Osteocyte (in vitro differentiated cells): ENCODE data around the gene FABP2. TPM values are rescaled to one million over a fixed set of nuclear protein-coding genes. Genes with fewer than 3 reads are reported as not detected.
"Not testable (repeated sequence)": the region's sequence is repeated elsewhere in the genome, so short reads cannot be mapped to it uniquely, and the experiment has no call there.

ENCODE experiments used
- DNase-seq: peaks from one replicate; pipeline ENCODE4 v3.0.0; 2021; ENCODE audit warnings: mixed read lengths; ENCODE audit not compliant: unreplicated experiment; ENCODE audit errors: extremely low spot score
- H3K27ac Mint-ChIP-seq: one replicate; pipeline ENCODE4 v1.8.0; 2021; ENCODE audit warnings: mild to moderate bottlenecking, mixed read lengths; ENCODE audit not compliant: unreplicated experiment
- H3K27me3 Mint-ChIP-seq: one replicate; pipeline ENCODE4 v1.8.0; 2021; ENCODE audit warnings: mixed read lengths; ENCODE audit not compliant: unreplicated experiment
- H3K36me3 Mint-ChIP-seq: one replicate; pipeline ENCODE4 v1.8.0; 2021; ENCODE audit warnings: mixed read lengths; ENCODE audit not compliant: unreplicated experiment
- H3K4me1 Mint-ChIP-seq: one replicate; pipeline ENCODE4 v1.8.0; 2021; ENCODE audit warnings: mixed read lengths; ENCODE audit not compliant: unreplicated experiment
- H3K4me3 Mint-ChIP-seq: one replicate; pipeline ENCODE4 v1.8.0; 2021; ENCODE audit warnings: mild to moderate bottlenecking, moderate library complexity, mixed read lengths; ENCODE audit not compliant: unreplicated experiment
- H3K9me3 Mint-ChIP-seq: one replicate; pipeline ENCODE4 v1.8.0; 2021; ENCODE audit warnings: mixed read lengths; ENCODE audit not compliant: unreplicated experiment
- total RNA-seq: library from RNA; stranded (reverse); gene quantifications from 2 replicates; pipeline ENCODE4 v1.2.1, GENCODE V29; 2021
- TF ChIP-seq, protein P1 (sequence below): fragments of 200-600 bp; sonication (generic); IDR thresholded peaks from 2 replicates; pipeline ENCODE4 v1.5.0; 2021; ENCODE audit warnings: antibody characterized with exemption, mild to moderate bottlenecking, moderate library complexity

FABP2 gene
- total RNA-seq, 1 donor from 2014 or later: 0.13 TPM

GRCh38 chr4:119348169-119348568 lies 26.2 kb upstream of the FABP2 start:
- H3K9me3 Mint-ChIP-seq, H3K36me3 Mint-ChIP-seq, H3K4me3 Mint-ChIP-seq, H3K27me3 Mint-ChIP-seq, DNase-seq: not testable (repeated sequence)
- peaks cover 15% of the 10 kb centered on the region for H3K4me1 Mint-ChIP-seq
- peak overlapping the region; percentile 62 for H3K27ac Mint-ChIP-seq

GRCh38 chr4:119343293-119343692 lies 21.4 kb upstream of the FABP2 start:
- H3K4me3 Mint-ChIP-seq, H3K4me1 Mint-ChIP-seq, H3K27ac Mint-ChIP-seq, H3K36me3 Mint-ChIP-seq, H3K9me3 Mint-ChIP-seq, DNase-seq, H3K27me3 Mint-ChIP-seq: not testable (repeated sequence)

GRCh38 chr4:119339895-119340294 lies 18.0 kb upstream of the FABP2 start:
- H3K4me1 Mint-ChIP-seq: peaks cover 28% of the 10 kb centered on the region
- not testable (repeated sequence) for H3K27ac Mint-ChIP-seq, H3K9me3 Mint-ChIP-seq

GRCh38 chr4:119337010-119337409 lies 15.1 kb upstream of the FABP2 start:
- Mint-ChIP-seq H3K27me3 (no peaks in the 10 kb centered on the region), H3K4me1 (peaks cover 28% of the 10 kb centered on the region), H3K27ac (peak overlapping the region; percentile 92), H3K4me3 (no peak overlapping the region), H3K9me3 (no peaks in the 10 kb centered on the region), H3K36me3 (peaks cover 1% of the 10 kb centered on the region)
- no peak for DNase-seq
- TF ChIP-seq, protein P1, sequence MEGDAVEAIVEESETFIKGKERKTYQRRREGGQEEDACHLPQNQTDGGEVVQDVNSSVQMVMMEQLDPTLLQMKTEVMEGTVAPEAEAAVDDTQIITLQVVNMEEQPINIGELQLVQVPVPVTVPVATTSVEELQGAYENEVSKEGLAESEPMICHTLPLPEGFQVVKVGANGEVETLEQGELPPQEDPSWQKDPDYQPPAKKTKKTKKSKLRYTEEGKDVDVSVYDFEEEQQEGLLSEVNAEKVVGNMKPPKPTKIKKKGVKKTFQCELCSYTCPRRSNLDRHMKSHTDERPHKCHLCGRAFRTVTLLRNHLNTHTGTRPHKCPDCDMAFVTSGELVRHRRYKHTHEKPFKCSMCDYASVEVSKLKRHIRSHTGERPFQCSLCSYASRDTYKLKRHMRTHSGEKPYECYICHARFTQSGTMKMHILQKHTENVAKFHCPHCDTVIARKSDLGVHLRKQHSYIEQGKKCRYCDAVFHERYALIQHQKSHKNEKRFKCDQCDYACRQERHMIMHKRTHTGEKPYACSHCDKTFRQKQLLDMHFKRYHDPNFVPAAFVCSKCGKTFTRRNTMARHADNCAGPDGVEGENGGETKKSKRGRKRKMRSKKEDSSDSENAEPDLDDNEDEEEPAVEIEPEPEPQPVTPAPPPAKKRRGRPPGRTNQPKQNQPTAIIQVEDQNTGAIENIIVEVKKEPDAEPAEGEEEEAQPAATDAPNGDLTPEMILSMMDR: no peak

More at GRCh38 chr4:119339895-119340294, 18.0 kb upstream of the FABP2 start:
- not testable (repeated sequence) for H3K4me3 Mint-ChIP-seq, DNase-seq, H3K36me3 Mint-ChIP-seq, H3K27me3 Mint-ChIP-seq

GRCh38 chr4:119336332-119336979 lies 14.5 kb upstream of the FABP2 start:
- not testable (repeated sequence) for H3K27me3 Mint-ChIP-seq

GRCh38 chr4:119329835-119330620 lies 8.1 kb upstream of the FABP2 start:
- no peak overlapping the region for H3K4me3 Mint-ChIP-seq
- no peaks in the 10 kb centered on the region for H3K36me3 Mint-ChIP-seq
- DNase-seq: no peak
- H3K27me3 Mint-ChIP-seq: peaks cover 1% of the 10 kb centered on the region
- H3K4me1 Mint-ChIP-seq: peaks cover 2% of the 10 kb centered on the region
- H3K27ac Mint-ChIP-seq: no peak overlapping the region
- TF ChIP-seq, protein P1: no peak
- no peaks in the 10 kb centered on the region for H3K9me3 Mint-ChIP-seq

More at GRCh38 chr4:119336332-119336979, 14.5 kb upstream of the FABP2 start:
- H3K4me1 Mint-ChIP-seq: peaks cover 28% of the 10 kb centered on the region
- H3K36me3 Mint-ChIP-seq, DNase-seq, H3K4me3 Mint-ChIP-seq, H3K9me3 Mint-ChIP-seq: not testable (repeated sequence)
- H3K27ac Mint-ChIP-seq: peak overlapping the region; percentile 92

- peaks cover 2% of the 10 kb centered on the region for H3K4me1 Mint-ChIP-seq
- no peak overlapping the region for H3K4me3 Mint-ChIP-seq
- no peaks in the 10 kb centered on the region for H3K36me3 Mint-ChIP-seq
- TF ChIP-seq, protein P1: no peak
- DNase-seq: no peak
- peaks cover 1% of the 10 kb centered on the region for H3K27me3 Mint-ChIP-seq
- no peak overlapping the region for H3K27ac Mint-ChIP-seq
- H3K9me3 Mint-ChIP-seq: no peaks in the 10 kb centered on the region
These were observed 6.8 kb upstream of the FABP2 start for GRCh38 chr4:119328695-119329094.
